AG09309 (cell line): Measurements from ENCODE around the gene EPHA1.

ENCODE experiments used
- DNase-seq: peaks from one replicate; pipeline ENCODE4 v3.0.0-alpha.2; 2010; ENCODE audit warnings: low read depth
- H3K4me3 ChIP-seq: 2 replicates; pipeline ENCODE4 v1.5.1; 2011; ENCODE audit warnings: mild to moderate bottlenecking, low read depth, low read length, moderate library complexity; ENCODE audit not compliant: control insufficient read depth
- TF ChIP-seq, protein P1 (sequence below): IDR thresholded peaks from 2 replicates; pipeline ENCODE4 v1.5.1; 2011; ENCODE audit warnings: mild to moderate bottlenecking, low read depth, low read length, inconsistent platforms; ENCODE audit not compliant: insufficient read depth, control insufficient read depth; ENCODE audit errors: missing control alignments

EPHA1 gene

DNA sequence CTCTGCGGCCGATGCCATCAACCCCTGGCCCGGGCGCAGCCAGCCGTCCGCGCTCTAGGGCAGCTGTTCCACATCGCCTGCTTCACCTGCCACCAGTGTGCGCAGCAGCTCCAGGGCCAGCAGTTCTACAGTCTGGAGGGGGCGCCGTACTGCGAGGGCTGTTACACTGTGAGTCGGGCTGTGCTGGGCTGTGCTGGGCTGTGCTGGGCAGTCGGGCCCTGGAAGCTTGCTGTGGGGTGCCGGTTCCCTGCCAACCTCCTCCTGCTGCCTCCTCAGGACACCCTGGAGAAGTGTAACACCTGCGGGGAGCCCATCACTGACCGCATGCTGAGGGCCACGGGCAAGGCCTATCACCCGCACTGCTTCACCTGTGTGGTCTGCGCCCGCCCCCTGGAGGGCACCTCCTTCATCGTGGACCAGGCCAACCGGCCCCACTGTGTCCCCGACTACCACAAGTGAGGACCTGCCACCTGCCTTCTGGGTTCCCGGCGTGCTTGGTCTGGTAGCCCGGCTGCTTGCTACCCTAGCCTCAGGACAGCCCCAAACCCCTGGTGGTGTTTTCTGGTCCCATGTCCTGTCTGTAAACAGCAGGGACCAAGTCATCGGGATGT is 20.1 kb downstream of the EPHA1 start:
- TF ChIP-seq, protein P1, sequence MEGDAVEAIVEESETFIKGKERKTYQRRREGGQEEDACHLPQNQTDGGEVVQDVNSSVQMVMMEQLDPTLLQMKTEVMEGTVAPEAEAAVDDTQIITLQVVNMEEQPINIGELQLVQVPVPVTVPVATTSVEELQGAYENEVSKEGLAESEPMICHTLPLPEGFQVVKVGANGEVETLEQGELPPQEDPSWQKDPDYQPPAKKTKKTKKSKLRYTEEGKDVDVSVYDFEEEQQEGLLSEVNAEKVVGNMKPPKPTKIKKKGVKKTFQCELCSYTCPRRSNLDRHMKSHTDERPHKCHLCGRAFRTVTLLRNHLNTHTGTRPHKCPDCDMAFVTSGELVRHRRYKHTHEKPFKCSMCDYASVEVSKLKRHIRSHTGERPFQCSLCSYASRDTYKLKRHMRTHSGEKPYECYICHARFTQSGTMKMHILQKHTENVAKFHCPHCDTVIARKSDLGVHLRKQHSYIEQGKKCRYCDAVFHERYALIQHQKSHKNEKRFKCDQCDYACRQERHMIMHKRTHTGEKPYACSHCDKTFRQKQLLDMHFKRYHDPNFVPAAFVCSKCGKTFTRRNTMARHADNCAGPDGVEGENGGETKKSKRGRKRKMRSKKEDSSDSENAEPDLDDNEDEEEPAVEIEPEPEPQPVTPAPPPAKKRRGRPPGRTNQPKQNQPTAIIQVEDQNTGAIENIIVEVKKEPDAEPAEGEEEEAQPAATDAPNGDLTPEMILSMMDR = no peak
- DNase-seq = no peak
- H3K4me3 ChIP-seq = no peak overlapping the region

DNA sequence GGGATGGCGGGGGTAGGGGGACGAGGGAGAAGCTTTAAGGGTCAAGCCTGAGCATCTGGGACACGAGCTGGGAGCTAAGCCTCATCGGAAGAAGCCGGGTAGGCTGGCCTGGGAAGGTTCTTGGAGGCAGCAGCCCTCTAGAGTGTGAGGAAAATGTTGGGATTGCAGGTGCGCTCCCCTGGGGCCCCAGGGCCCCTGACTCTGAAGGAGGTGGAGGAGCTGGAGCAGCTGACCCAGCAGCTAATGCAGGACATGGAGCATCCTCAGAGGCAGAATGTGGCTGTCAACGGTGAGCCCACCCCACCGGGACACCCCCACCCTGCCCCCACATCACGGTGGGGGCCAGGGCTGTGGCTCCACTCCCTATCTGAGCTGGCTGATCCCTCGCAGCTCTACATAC is 20.6 kb downstream of the EPHA1 start:
- no peak for DNase-seq
- H3K4me3 ChIP-seq = no peak overlapping the region
- TF ChIP-seq, protein P1 = no peak

DNA sequence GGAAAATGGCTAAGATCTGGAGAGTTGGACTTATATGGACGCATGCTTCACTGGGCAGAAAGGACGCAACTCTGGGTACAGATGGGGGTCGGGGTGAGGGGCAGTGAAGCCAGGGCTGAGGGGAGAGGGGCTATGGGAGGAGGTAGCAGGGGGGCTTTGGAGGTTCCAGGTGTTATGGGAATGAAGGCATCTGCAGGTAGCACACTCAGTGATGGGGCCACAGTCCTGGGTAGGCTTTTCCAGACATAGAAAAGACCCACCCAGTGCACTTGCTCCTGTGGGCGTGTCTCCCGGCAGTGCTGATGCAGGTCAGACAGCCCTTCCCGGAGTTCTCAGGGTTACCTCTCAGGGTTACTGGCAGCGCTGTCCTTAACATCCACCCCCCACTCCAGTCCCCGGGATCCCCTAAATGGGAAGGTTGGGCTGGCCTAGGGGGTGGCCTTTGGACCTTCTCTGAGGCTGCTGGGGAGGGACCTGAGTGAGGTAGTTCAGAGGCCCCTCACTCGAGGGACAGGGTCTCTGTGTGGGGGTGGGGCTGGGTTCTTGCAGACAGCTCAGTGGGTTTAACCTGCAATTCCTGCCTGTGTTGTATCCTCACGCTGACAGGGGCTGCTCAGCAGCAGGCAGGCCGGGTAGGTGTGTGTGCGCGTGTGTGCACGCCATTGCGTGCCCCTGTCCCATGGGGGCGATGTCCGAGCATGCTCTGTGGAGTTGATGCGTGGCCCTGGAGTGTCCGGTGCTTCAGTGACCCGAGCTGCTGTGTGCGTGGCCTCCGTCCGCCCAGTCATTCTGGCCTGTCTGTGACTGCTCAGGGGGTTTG is 21.3 kb downstream of the EPHA1 start:
- no peak for DNase-seq
- TF ChIP-seq, protein P1 = no peak
- no peak overlapping the region for H3K4me3 ChIP-seq

DNA sequence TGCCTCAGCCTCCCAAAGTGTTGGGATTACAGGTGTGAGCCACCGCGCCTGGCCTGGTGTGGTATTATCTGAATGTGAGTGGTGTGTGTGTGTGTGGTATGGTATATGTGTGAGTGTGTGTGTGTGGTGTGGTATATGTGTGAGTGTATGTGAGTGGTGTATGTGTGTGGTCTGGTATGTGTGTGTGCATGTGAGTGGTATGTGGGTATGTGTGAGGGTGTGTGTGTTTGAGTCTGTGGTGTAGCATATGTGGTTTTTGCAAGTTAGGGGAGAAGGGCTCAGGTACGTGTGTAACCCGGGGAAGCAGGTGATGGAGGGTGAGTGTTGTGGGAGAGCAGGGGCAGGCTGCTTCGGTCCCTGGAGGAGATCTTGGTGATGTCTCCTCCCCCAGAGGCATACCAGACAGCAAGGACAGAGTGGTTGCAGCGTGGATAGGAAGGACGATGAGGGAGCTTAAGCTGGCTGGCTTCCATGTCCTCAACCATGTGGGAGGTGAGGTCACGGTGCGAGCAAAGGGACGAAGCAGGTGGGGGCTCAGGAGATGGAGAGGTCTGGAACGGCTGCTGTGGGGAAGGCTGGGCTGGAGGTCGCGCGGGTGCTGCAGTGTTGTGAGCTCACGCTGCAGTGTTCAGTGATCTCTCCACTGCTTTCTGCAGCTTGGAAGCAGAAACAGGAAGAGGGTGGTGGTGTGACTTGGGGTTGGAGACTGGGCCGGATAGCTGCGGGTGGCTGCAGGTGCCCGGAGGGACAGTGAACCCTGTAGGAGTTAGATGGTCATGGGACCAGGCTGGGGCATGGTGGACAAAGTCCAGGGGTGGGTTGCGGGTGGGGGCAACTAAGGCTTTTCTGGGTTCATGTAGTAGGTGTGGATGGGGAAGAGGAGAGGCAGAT is 22.5 kb downstream of the EPHA1 start:
- TF ChIP-seq, protein P1 = no peak
- no peak for DNase-seq
- no peak overlapping the region for H3K4me3 ChIP-seq

DNA sequence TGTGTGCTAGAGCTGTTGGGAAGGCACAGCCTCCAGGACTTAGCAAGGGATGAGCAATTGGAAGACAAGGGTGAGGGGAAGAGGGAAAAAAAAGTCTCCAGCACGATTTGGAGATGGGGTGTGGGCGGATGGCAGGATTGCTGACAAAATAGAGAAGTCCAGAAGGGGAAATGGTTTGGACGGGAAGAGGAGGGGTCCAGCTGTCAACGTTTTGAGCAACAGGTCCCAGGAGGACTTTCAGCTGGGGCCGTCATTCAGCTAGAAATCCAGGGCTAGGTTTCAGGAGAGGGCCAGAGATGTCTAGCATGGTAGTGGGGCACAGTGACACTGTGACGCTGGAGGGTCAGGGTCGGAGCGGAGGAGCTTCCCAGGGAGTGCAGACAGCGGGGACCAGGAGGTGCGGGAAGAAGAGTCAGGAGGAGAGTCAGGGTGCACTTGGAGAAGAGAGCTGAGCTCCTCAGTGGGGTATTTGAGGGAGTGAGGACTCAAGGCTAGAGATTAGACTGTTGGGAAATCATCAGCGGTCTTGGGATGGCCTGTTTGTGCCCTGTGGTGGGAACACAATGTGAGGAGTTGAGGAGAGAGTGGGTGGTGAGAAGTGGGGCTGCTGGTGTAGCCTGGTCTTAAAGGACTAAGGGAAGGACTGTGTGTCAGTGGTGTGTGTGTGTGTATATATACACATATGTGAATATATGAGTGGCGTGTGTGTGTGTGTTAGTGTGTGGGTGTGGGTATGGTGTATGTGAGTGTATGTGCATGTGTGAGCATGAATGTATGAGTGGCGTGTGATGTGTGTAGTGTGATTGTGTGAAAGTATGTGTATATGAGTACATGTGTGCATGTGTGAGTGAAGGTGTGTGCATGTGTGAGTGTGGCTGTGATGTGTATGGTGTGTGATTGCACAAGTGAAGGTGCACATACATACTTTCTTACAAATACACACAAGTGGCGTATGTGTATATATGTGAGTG is 23.7 kb downstream of the EPHA1 start:
- TF ChIP-seq, protein P1 = no peak
- H3K4me3 ChIP-seq = peak overlapping the region; percentile 39
- DNase-seq = no peak
